HG02678 (cell line): ENCODE results near the gene GNPAT.

Experiments used
- ATAC-seq: cut with Tn5 transposase; IDR thresholded peaks from one replicate; pipeline ENCODE4 v1.9.1; 2021; ENCODE audit warnings: mild to moderate bottlenecking, moderate library complexity; ENCODE audit not compliant: unreplicated experiment

GNPAT gene

DNA sequence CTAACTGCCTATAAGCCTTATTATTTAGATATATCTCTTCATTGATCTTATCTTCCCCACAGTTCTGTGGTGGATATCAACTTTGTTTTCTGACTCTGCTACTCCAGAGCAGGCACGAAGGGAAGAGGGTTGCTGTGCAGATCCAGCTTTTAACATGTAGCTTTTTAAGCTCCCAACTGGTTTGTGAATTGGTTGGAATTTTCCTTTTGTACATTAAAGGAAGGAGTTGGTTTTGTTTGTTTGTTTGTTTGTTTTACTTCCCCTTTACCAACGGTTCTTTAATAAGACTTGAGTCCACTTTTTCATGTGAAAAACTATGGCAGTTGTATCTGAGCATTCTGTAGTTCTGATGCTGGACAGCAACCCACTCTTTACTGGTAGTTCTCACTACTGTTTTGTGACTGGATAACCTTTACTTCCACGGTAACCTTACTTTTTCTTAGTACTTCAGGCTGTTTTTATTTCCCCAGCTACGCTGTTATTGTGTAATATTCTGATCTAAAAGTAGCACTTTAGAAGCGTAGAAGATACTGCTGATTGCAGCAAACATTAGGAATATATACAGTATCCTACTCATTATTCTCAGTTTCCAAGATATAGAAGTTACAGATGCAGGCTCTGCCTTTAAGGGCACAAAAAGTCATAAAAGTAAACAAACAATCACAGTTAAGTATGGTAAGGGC is 1.6 kb downstream of the GNPAT start:
- ATAC-seq = no peak

DNA sequence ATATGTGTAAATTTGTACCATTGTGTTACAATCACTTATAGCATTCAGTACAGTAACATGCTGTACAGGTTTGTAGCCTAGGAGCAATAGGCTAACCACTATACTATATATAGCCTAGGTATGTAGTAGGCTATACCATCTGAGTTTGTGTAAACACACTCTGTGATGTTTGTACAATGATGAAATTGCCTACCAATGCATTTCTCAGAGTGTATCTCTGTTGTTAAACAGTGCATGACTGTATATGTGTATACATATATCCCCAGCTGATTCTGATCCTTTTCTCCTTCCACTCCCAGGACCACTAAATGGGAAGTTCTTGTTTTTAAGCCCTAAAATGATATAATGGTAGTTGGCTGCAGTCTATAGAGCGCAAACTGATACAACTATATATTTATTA is 7.8 kb downstream of the GNPAT start:
- no peak for ATAC-seq

DNA sequence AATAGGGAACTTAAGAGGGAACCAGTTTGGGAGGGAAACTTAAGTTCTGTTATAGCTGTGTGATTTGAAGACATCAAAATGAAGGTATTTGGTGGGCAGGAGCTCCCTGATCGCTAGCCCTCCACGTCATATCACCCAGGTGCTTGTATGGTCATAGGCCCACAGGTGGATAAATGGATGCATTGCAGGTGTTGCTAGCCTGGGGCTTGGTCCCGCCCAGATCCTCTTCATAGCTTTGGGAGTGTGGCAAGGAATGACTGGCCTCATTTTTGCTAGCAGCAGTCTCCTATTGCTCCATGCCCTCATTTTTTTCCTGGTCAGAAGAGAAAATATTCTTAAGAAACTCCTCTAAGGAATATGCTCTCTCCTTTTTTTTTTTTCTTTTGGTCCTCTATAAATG is 11.3 kb downstream of the GNPAT start:
- ATAC-seq = no peak

GRCh38 chr1:231260351-231260750 is 19.3 kb downstream of the GNPAT start:
- ATAC-seq = no peak

DNA sequence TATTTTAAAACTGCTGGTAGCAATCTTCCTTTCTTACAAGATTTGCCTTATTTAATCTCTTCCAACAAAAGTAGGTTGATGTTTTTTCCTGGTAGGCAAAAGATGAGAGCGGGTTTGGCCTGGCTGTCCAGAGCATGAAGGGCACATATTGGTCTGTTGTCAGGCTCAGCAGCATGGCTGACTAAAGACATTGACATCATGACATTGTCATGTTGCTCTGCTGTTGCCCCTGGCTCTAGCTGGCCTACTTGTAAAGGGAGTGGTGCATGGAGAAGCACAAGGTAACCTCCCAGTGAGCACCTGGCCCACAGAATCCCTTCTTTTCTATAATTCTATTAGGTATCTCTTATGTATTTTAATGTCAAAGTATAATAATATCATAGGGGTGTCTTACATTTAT is 23.6 kb downstream of the GNPAT start:
- ATAC-seq = no peak

- ATAC-seq = no peak
Observed at GRCh38 chr1:231265379-231265778, 24.4 kb downstream of the GNPAT start.

- no peak for ATAC-seq
Observed at GRCh38 chr1:231266811-231267322, 25.9 kb downstream of the GNPAT start.

DNA sequence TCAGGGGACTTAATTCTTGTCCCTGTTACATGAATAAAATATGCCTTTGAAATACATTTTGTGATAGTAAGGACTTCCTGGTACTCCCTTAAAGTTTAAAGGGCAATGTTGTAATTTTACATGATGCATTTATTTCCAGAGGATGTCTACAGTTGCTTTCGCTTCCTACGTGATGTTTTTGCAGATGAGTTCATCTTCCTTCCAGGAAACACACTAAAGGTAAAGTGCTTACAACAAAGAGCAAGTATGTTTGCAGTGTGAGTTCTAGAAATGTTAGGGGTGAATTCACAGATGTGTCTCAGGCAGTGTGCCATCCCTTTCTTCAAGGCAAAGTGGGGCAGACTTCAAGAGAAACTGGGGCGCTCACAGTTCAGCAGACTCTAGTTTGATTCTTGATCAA is 31.2 kb downstream of the GNPAT start:
- no peak for ATAC-seq

- no peak for ATAC-seq
Observed at GRCh38 chr1:231272880-231273279, 31.9 kb downstream of the GNPAT start.

- ATAC-seq = no peak
Observed at GRCh38 chr1:231274119-231274825, 33.3 kb downstream of the GNPAT start.

DNA sequence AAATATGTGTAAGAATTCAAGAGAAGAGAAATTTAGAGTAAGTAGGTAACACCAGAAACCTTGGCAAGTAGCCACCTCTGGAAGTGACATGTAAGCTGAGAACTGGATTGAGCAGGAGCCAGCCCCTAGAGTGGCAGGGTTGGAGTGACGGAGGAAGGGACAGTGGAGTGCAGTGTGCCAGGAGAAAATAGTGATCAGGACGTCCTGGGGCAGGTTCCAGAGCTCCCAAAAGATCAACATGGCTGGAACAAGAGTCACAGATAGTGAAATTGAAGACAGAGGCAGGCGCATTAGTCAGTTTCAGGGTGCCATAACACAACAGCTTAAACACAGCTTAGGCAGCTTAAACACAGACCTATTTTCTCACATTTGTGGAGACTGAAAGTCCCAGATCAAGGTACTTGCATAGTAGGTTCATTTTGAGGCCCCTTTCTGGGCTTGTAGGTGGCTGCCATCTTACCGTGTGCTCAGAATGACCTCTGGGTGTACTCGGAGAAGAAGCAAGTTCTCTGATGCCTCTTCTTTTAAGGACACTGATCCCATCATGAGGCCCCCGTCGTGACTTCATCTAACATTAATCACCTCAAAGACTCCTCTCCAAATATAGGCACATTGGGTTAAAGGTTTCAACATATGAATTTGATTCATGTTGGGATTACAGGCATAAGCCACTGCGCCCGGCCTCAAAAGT is 37.2 kb downstream of the GNPAT start:
- ATAC-seq = no peak

- ATAC-seq = no peak
Observed at GRCh38 chr1:231279081-231279480, 38.1 kb downstream of the GNPAT start.

DNA sequence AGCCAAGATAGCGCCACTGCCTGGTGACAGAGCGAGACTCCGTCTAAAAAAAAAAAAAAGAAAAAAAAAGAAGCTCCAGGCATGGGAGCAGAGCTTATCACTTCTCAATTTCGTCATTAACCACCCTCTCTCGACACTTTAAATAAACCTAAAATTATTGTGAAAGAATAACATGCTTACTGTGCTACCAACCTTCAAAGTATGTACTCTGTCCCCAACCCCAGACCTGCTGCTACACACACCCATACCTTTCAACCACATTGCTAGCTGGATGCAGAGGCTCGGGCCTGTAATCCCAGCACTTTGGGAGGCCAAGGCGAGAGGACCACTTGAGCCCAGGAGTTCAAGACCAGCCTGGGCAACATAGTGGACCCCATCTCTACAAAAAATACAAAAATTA is 38.7 kb downstream of the GNPAT start:
- ATAC-seq = no peak

- no peak for ATAC-seq
Observed at GRCh38 chr1:231284441-231284840, 43.4 kb downstream of the GNPAT start.

- no peak for ATAC-seq
Observed at GRCh38 chr1:231286603-231287002, 45.6 kb downstream of the GNPAT start.

DNA sequence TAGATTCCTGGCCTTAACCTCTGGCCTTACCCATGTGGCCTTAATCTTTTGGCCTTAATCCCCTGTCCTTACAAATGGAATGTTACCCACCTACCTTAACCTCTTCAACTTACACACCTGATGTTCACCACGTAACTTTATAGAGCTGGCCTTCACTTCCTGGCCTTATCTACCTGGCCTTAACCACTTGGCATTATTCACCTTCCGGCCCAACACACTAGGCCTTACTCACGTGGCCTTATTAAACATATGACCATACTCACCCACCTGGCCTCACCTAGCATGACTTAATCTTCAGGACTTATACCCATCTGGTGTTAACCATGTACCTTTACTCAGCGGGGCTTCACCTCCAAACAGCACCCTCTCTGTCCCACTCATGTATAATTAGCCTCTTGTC is 54.9 kb downstream of the GNPAT start:
- ATAC-seq = no peak

DNA sequence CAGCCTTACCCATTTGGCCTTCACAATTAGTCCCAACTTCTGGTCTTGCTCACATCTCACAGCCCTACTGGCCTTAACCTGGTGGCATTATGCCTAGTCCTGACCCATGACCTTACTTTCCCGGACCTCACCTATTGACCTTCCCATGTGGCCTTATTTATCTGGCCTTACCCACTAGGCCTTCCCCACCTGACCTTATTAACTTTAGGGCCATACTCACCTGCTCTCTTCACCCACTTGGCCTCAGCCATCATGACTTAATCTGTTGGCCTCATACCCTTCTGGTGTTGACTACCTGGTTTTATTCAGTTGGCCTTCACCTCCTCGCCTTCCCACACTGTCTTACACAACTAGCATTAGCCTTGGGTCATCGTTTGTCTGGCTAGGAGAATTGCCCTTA is 61.0 kb downstream of the GNPAT start:
- ATAC-seq = no peak

DNA sequence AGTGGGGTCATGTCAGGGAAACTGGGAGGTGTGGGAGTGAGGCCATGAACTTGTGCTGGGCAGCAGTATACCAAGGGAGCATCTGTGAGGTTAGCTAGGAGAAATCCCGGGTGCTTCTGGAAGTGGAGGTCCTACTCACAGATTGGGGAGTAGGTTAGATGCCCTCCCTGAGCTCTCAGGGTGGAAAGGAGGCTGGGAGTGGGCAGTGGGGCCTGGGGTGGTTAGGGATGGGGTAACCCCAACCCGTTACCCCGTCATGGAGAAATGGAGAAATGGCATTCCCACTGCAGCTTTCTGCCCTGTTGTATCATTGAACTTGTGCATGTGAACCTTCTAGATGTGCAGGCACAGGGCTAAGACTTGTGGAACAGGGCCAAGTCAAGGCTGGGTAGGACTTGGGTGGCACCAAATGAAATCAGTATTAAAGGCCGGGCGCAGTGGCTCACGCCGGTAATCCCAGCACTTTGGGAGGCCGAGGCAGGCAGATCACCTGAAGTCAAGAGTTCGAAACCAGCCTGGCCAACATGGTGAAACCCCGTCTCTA is 69.5 kb downstream of the GNPAT start:
- no peak for ATAC-seq

- ATAC-seq = no peak
Observed at GRCh38 chr1:231311720-231312431, 70.9 kb downstream of the GNPAT start.

DNA sequence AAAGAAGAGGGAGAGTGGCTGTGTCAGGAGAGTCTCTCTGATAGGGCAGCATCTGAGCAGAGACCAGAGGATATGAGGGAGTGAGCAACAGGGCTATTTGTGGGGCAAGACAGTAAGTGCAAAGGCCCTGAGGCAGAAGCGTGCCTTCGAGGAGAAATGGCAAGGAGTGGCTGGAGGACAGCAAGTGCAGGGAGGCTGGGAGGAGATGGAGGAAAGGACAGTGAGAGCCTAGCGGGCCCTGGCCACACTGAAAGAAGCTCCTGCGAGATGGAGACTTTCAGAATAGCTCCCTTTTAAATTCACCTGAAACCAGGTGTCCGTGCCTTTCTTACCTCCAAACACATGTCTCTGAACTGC is 71.4 kb downstream of the GNPAT start:
- ATAC-seq = no peak

DNA sequence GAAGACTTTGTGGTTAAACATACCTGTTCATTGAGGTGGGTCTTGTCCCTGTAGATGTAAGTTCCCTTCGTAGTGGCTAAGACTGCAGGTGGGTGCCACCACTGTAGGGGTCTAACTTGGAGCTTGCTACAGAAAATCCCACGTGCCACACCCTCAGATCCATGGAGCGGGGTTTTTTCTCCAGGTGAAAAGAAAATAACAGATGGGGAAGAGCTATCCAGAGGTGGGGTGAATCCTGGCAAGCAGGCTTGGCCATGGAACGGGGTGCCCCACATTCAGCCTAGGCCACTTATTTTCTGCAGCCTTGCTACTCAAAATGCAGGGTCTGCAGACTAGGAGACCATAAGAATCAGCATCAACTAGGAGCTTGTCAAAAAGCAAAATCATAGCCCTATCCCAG is 72.6 kb downstream of the GNPAT start:
- ATAC-seq = no peak
